Endothelial cell of umbilical vein (primary cell): ENCODE results near the gene MASP1. TPM values are rescaled to one million over a fixed set of nuclear protein-coding genes. Genes with fewer than 3 reads are reported as not detected.

Experiments
- BruUV-seq: library from RNA; stranded (reverse); fragments of 400-500 nt; replicated peaks from 2 replicates; lab custom pipeline; 2021; lab: Mats Ljungman, UMichigan
- CTCF ChIA-PET: fragments of 300-600, 350-600 bp; sonication (Branson Sonifier 250); formaldehyde crosslinking; loops from one replicate; lab custom pipeline; 2021; ENCODE audit warnings: antibody characterized with exemption, inconsistent platforms; lab: Charles Lee
- POLR2A ChIA-PET: fragments of 300-600, 350-600 bp; sonication (Branson Sonifier 250); formaldehyde crosslinking; loops from one replicate; lab custom pipeline; 2021; ENCODE audit warnings: antibody characterized with exemption, inconsistent platforms; lab: Charles Lee
- DNase-seq: peaks from one replicate; pipeline ENCODE4 v3.0.0-alpha.2; 2011; ENCODE audit warnings: low read depth, low spot score
- FAIRE-seq: peaks from 2 replicates; lab custom pipeline; 2011; peaks lifted over from hg19 to GRCh38; lab: Jason Lieb, UNC
- H2AFZ ChIP-seq: 2 replicates; pipeline ENCODE4 v1.6.0; 2012; ENCODE audit warnings: low read depth, low read length, control low read depth, inconsistent platforms
- H3K27ac ChIP-seq: 2 replicates; pipeline ENCODE4 v1.5.1; 2011; ENCODE audit warnings: low read depth, mild to moderate bottlenecking, control low read depth, low read length, moderate library complexity; ENCODE audit not compliant: insufficient read depth
- H3K27me3 ChIP-seq, 2 experiments: 2 replicates each; pipeline versions ENCODE4 v1.6.0 to v1.6.1; 2011; ENCODE audit warnings: low read length in 2 of 2, mixed read lengths in 1 of 2; ENCODE audit not compliant: control insufficient read depth in 2 of 2, insufficient read depth in 2 of 2
- H3K36me3 ChIP-seq, 2 experiments: 2 replicates in 1 of 2; 3 replicates in 1 of 2; pipeline ENCODE4 v1.5.1; 2011; ENCODE audit warnings: low read length in 2 of 2, mild to moderate bottlenecking in 1 of 2, moderate library complexity in 1 of 2; ENCODE audit not compliant: control insufficient read depth in 2 of 2, insufficient read depth in 2 of 2; ENCODE audit errors: extremely low read depth in 1 of 2
- H3K4me1 ChIP-seq: 3 replicates; pipeline ENCODE4 v1.5.1; 2011; ENCODE audit warnings: mild to moderate bottlenecking, low read length; ENCODE audit not compliant: control insufficient read depth, insufficient read depth; ENCODE audit errors: extremely low read depth
- H3K4me2 ChIP-seq: 2 replicates; pipeline ENCODE4 v1.6.1; 2011; ENCODE audit warnings: low read length, control low read depth, mixed read lengths; ENCODE audit not compliant: insufficient read depth
- H3K4me3 ChIP-seq, 3 experiments: fragments of 200-600 bp in 1 of 3; sonication (generic), shearing (Covaris generic) in 1 of 3; replicated peaks in 1 of 3; 2 replicates each; pipeline ENCODE4 v1.5.1; 2011 to 2016; ENCODE audit warnings: control low read depth in 3 of 3, low read length in 3 of 3, mild to moderate bottlenecking in 2 of 3, inconsistent platforms in 1 of 3, low read depth in 1 of 3, moderate library complexity in 1 of 3; ENCODE audit not compliant: insufficient read depth in 1 of 3
- H3K79me2 ChIP-seq: 2 replicates; pipeline ENCODE4 v1.6.0; 2012; ENCODE audit warnings: low read length, inconsistent platforms; ENCODE audit not compliant: control insufficient read depth, insufficient read depth
- H3K9ac ChIP-seq: replicated peaks from 2 replicates; pipeline ENCODE3; 2011; ENCODE audit warnings: low read length, control low read depth; ENCODE audit not compliant: insufficient read depth; ENCODE audit errors: extremely low read depth
- H3K9me1 ChIP-seq: replicated peaks from 3 replicates; pipeline ENCODE4 v1.6.0; 2011; ENCODE audit warnings: mild to moderate bottlenecking, low read length; ENCODE audit not compliant: control insufficient read depth, insufficient read depth; ENCODE audit errors: extremely low read depth
- H3K9me3 ChIP-seq: replicated peaks from 2 replicates; pipeline ENCODE4 v1.5.1; 2012; ENCODE audit warnings: low read length, inconsistent platforms; ENCODE audit not compliant: control insufficient read depth, insufficient read depth
- H4K20me1 ChIP-seq: replicated peaks from 2 replicates; pipeline ENCODE3; 2011; ENCODE audit warnings: mild to moderate bottlenecking, low read length; ENCODE audit not compliant: control insufficient read depth, insufficient read depth; ENCODE audit errors: extremely low read depth
- EZH2 ChIP-seq: IDR thresholded peaks from 2 replicates; pipeline ENCODE4 v1.6.1; 2012; ENCODE audit warnings: borderline replicate concordance, low read depth, mild to moderate bottlenecking, moderate library complexity, low read length, inconsistent platforms; ENCODE audit not compliant: severe bottlenecking
- FOS ChIP-seq: IDR thresholded peaks from 2 replicates; pipeline ENCODE4 v1.6.1; 2011; ENCODE audit warnings: mild to moderate bottlenecking, low read length, moderate library complexity, borderline replicate concordance; ENCODE audit not compliant: insufficient read depth
- GATA2 ChIP-seq: IDR thresholded peaks from 2 replicates; pipeline ENCODE4 v1.7.0; 2011; ENCODE audit warnings: low read depth, mild to moderate bottlenecking, moderate library complexity, mixed read lengths, low read length; ENCODE audit not compliant: insufficient read length, insufficient read depth
- JUN ChIP-seq: IDR thresholded peaks from 2 replicates; pipeline ENCODE4 v1.6.1; 2011; ENCODE audit warnings: borderline replicate concordance, low read depth; ENCODE audit not compliant: insufficient read length, insufficient read depth
- MYC ChIP-seq: IDR thresholded peaks from one replicate; pipeline ENCODE4 v1.6.1; 2011; ENCODE audit warnings: mild to moderate bottlenecking, low read depth, low read length
- POLR2A ChIP-seq: IDR thresholded peaks from 2 replicates; pipeline ENCODE4 v1.6.1; 2012; ENCODE audit warnings: low read depth, mild to moderate bottlenecking, control low read depth, low read length
- POLR2AphosphoS5 ChIP-seq: IDR thresholded peaks from 2 replicates; pipeline ENCODE4 v1.6.1; 2012; ENCODE audit warnings: low read depth, mild to moderate bottlenecking, control low read depth, low read length, moderate library complexity; ENCODE audit not compliant: insufficient read depth
- dilution Hi-C: fragments of 300-500 bp; cut with MboI; formaldehyde crosslinking; loops from one replicate; pipeline ENCODE4 v1.15.0; 2019; ENCODE audit warnings: low sequenced_read_pairs; ENCODE audit not compliant: extremely low pct_ligation_motif_present
- intact Hi-C: fragments of 100-400 bp; cut with micrococcal nuclease; formaldehyde crosslinking; loops from one replicate; pipeline ENCODE4 v1.10.0; 2022
- polyA plus RNA-seq, 4 experiments: library from polyadenylated mRNA; depleted of rRNA in 3 of 4; stranded (reverse) in 3 of 4; unstranded in 1 of 4; fragments of >200 nt; gene quantifications; 2 replicates each; pipeline versions ENCODE4 v1.2.1 to v1.2.3, GENCODE V29; 2011 to 2012; ENCODE audit warnings: missing spikeins in 1 of 4
- total RNA-seq: library from RNA; stranded (reverse); gene quantifications from 2 replicates; pipeline ENCODE4 v1.2.3, GENCODE V29; 2021
- TF ChIP-seq, protein P1 (sequence below): IDR thresholded peaks from 2 replicates; pipeline ENCODE4 v1.6.1; 2011; ENCODE audit not compliant: insufficient read depth, insufficient read length
- TF ChIP-seq, protein P2 (sequence below), 2 donors: IDR thresholded peaks; 1 replicate in 1 of 2; 2 replicates in 1 of 2; pipeline ENCODE4 v1.5.1; 2011; ENCODE audit warnings: low read length in 2 of 2, mild to moderate bottlenecking in 2 of 2, moderate library complexity in 2 of 2, control low read depth in 1 of 2, inconsistent platforms in 1 of 2, low read depth in 1 of 2; ENCODE audit not compliant: insufficient read depth in 1 of 2; ENCODE audit errors: extremely low read depth in 1 of 2

Gene MASP1
- total and polyA plus RNA-seq, 2 donors (not counting 3 experiments of a cell fraction or from before 2014, with no cell fraction given): 0.31 to 0.50 TPM

DNA sequence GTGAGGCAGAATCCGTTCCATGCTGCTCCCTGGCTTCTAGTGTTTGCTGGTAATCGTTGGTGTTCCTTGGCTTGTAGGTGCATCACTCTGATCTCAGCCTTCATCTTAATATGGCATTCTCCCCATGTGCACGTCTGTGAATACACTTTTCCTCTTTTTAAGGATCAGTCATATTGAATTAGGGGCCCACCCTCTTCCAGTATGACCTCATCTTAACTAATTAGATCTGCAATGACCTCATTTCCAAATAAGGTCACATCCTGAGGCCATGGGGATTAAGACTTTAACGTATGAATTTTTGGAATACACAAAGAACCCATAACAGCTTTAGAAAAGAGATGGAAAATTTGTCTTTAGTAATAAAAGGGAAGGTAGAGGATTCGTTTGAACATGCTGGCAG, 34.1 kb upstream of the MASP1 start:
- no peaks in the 10 kb centered on the region for H3K79me2 ChIP-seq
- intact Hi-C loops (no loop called here), dilution Hi-C loops (no loop called here)
- no TSS peak for BruUV-seq
- no peaks in the 10 kb centered on the region for H3K27me3 ChIP-seq
- DNase-seq: no peak
- no peak overlapping the region for H3K4me3 ChIP-seq
- no peaks in the 10 kb centered on the region for H3K4me1 ChIP-seq
- H3K27ac ChIP-seq: no peak overlapping the region
- H3K9me1 ChIP-seq: no peaks in the 10 kb centered on the region
- H3K4me2 ChIP-seq: no peak overlapping the region
- no peak overlapping the region for H2AFZ ChIP-seq
- TF ChIP-seq, protein P1, sequence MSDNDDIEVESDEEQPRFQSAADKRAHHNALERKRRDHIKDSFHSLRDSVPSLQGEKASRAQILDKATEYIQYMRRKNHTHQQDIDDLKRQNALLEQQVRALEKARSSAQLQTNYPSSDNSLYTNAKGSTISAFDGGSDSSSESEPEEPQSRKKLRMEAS: no peak
- TF ChIP-seq GATA2: no peak
- TF ChIP-seq POLR2AphosphoS5: no peak
- no peak for TF ChIP-seq MYC
- TF ChIP-seq JUN: no peak
- TF ChIP-seq, protein P2, sequence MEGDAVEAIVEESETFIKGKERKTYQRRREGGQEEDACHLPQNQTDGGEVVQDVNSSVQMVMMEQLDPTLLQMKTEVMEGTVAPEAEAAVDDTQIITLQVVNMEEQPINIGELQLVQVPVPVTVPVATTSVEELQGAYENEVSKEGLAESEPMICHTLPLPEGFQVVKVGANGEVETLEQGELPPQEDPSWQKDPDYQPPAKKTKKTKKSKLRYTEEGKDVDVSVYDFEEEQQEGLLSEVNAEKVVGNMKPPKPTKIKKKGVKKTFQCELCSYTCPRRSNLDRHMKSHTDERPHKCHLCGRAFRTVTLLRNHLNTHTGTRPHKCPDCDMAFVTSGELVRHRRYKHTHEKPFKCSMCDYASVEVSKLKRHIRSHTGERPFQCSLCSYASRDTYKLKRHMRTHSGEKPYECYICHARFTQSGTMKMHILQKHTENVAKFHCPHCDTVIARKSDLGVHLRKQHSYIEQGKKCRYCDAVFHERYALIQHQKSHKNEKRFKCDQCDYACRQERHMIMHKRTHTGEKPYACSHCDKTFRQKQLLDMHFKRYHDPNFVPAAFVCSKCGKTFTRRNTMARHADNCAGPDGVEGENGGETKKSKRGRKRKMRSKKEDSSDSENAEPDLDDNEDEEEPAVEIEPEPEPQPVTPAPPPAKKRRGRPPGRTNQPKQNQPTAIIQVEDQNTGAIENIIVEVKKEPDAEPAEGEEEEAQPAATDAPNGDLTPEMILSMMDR (IDR thresholded peaks at IDR 0.05; ENCODE audit: extremely low read depth in 1 of 2, insufficient read depth in 1 of 2, low read depth in 1 of 2, low read length in 2 of 2): no peak
- TF ChIP-seq EZH2: no peak
- TF ChIP-seq POLR2A: no peak
- no peak for TF ChIP-seq FOS
- no peaks in the 10 kb centered on the region for H3K36me3 ChIP-seq
- FAIRE-seq: no peak
- H4K20me1 ChIP-seq: no peaks in the 10 kb centered on the region
- no peaks in the 10 kb centered on the region for H3K9me3 ChIP-seq
- no peak overlapping the region for H3K9ac ChIP-seq
- POLR2A ChIA-PET: no interaction called here
- CTCF ChIA-PET: interaction anchor here (12.9 kb wide), 1 partner anchor 356 kb away, joined by 486 read pairs; no protein-coding TSS in a partner anchor
